ENCODE results near the gene NRP1.

NRP1 gene

DNA sequence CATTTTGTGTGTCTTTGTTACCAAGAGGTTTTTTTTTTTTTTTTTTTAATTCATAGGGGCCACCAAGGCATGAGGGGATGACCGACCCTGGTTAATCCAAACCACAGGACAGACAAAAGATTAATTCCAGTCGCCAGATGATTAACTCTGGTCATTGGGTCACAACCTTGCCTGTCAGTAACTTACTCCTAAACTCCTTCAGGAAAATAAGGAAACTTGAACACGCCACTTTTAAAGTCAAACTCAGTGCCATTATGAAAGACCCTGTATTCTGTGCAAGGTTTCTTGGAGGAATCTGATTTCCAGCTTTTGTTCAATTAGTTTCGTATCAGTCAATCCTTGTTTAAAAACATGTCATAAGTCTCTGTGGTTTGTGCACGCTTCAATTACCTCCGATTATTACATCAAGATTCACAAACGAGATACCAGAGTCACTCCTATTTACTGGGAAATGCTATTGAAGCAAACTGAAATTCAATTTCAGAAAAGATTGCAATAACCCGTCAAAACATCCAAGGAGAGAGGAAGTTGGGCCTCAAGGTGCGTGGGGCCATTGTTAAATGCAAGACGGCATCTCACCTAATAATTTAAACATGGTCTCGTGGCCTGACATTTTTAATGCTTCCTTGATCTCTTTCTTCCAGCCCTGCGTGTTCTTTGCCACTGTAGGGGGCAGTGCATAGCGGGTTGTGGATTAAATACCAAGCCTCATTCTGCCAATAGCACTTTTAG lies 44.0 kb downstream of the NRP1 start:
- no peak for DNase-seq (ENCODE audit: low read depth in 3 of 3)

DNA sequence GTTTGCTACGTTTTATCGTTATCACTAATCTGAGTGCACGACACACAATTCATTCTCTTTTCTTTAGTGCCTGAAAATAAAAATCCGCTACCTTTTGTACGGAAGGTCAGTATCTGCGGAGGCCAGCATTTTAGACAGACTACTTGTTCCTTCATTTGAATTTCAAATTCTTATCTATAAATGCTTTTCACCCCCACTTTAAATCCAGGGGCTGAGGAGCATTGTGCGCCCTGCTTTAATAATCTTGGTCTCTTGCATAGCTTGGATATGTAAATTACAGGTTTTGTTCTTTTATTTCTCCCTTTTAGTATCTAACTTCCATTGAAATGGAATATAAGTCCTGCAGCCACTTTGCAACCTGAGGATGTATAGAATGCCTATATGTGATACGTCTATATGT lies 44.7 kb downstream of the NRP1 start:
- no peak for DNase-seq (ENCODE audit: low read depth in 3 of 3)

DNA sequence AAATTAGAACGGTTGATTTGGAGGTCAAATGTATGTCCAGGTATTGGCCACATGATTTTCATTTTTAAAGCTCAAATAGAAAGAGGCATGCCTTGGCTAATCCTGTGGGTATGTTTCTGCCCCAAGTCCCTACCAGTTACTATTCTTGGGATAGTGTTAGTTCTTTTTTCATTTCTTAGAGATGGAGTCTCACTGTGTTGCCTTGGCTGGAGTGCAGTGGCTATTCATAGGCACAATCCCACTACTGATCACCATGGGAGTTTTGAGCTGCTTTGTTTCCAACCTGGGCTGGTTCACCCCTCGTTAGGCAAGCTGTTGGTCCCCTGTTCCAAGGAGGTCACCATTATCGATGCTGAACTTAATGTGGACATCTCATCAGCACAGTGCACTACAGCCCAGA lies 46.3 kb downstream of the NRP1 start:
- DNase-seq (ENCODE audit: low read depth in 3 of 3): no peak

DNA sequence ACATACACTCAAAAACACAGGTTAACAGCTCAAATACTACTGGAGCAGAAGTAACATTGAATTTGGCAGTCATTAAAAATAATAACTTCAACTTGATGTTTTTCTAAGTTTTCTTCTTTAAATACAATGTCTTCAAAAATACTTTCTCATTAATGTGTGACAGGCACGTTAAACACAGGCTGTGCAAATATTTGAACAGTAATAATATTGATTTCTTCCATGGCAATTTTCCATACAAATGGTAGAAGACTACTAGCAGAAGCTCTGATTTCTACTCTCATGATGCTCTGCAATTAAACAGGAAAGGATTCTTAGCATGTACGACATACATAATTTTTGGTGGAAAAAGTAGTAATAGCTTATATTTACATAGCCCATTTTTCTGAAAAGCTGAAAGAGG lies 47.4 kb downstream of the NRP1 start:
- no peak for DNase-seq (ENCODE audit: low read depth in 3 of 3)

DNA sequence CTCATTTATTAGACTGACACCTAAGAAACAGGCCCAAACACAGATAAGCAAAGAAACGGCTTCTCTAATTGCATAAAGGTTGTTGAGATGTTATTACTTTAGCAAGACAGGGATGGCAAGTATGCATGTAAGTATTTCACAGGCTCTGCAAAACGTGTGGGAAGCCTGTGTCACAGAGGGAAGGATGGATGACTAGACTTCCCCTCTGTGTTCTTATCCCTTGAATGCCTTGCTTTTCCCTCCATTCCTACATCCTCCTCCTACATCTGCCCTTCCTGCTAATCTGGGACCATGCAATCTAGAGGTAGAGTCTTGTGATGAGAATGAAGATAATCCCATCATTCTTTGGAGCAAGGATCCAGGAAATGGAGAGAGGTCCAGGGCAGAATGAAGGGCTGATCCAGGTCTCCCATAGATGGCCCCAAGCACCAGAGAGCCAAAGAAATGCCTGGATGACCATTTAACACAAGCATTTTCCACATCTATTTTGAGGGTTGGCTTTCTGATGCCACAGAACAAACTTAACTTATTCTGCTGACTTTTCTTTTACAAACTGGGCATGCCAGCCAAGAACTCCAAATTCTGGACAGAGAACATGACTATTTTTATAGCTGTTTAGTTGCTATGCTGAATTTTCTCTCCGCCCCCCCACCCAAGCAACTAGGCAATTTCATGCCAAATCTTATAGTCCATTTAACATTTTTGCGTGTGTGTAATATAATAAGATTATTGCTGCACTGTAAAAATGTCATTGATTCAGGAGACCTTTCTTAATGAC lies 48.1 kb downstream of the NRP1 start:
- no peak for DNase-seq (ENCODE audit: low read depth in 3 of 3)

DNA sequence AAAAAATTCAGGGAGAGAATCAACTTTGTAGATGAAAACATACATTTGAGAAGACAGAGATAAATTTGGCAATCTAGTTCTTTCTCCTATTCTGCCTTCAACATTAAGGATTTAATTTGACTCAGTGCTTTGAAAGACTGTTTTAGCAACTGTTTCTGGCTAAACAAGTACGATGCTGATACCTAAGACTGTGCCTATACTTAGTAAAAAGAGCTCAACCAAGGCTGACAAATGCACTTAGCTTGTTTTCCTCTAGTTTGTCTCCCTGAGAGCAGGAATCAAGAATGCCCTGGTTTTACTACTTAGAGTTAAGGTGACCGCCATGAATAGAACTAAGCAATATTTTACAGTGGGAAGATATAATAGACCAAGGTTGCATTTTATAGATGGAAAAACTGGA lies 49.5 kb downstream of the NRP1 start:
- no peak for DNase-seq (ENCODE audit: low read depth in 3 of 3)

DNA sequence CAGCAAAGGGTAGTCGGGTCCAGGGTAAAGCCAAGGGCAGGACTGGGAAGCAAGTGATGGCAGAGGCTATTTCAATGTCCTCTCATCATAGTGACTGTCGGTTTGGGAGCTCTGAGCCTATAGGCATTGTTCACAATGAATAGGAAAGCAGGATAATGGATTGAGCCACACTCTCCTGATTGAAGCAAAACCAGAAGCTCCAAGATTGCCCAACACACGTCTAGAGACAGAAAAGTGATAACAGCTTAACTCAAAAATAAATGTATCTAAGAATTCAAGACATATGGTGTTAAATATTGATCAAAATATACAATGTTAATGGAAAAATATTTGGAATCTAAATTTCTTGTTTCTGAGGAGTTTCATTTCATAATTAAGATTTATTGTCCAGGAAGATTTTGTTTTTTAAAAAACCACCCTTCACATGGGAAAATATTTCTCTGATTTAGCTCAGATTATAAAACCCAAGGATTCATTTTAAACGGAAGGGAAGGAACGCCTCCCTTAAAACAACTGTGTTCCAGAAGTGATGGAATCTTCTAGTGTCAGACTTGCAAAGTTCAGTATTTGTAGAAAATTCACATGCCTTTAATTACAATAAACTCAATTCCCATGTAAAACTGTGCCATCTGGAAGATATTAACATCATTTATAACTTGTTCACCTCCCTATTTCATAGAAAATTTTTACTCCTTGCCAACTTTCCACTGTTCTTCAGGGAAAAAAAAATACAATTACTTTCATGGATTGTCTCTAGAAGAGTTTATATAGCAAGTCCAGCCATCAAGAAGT lies 54.5 kb downstream of the NRP1 start:
- no peak for DNase-seq (ENCODE audit: low read depth in 3 of 3)

DNA sequence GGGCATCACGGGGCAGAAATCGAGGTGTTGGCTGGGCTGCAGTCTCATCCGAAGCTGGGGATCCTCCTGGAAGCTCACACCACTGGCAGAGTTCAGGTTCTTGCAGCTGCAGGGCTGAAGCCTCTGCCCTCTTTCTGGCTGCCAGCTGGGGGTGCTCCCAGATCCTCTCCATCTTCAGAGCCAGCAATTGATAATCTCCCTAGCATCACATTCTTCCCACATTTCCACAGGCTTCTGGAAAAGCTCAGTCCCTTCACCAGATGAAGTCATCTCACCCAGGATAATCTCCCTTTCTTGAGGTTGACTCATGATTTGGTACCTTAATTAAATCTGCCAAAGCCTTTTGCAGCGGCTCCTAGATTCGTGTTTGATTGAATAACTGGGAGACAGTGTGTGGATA lies 55.2 kb downstream of the NRP1 start:
- DNase-seq (ENCODE audit: low read depth in 3 of 3): no peak

DNA sequence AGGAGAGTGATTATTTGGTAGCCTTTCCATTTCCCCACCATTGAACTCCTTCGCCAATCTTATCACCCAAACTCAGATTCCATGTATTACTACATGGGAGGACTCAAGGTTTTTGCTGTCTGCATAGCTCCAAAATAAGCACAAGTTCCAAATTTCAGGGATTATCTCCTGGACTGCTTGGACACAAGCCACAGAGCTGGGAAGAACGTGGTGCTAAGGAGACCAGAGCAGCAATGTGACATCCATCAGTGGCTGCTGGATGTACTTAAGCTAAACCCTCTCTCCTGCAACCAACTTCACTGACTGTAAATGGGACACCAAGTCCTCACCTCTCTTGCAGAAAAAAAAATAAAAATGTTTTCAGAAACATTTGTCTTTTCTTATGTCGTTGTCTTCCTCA lies 56.3 kb downstream of the NRP1 start:
- DNase-seq (ENCODE audit: low read depth in 3 of 3): no peak

DNA sequence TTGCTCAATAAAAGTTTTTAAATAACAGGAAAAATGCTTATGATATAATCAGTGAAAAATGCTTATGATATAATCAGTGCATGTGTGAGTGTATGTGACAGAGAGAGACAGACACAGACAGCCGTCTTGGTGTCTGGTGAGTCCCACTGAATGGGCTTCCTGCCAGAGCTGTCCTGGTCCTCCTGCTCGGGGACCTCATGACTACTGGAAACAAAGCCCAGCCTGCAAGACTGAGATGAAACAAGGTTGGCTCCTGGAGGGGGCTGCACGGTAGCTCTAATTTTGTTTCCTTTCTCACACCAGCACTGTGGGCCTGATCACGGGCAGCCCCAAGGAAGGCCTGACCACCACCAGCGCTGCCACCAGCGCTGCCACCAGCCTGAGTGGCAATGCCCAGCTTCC lies 57.3 kb downstream of the NRP1 start:
- DNase-seq (ENCODE audit: low read depth in 3 of 3): no peak

DNA sequence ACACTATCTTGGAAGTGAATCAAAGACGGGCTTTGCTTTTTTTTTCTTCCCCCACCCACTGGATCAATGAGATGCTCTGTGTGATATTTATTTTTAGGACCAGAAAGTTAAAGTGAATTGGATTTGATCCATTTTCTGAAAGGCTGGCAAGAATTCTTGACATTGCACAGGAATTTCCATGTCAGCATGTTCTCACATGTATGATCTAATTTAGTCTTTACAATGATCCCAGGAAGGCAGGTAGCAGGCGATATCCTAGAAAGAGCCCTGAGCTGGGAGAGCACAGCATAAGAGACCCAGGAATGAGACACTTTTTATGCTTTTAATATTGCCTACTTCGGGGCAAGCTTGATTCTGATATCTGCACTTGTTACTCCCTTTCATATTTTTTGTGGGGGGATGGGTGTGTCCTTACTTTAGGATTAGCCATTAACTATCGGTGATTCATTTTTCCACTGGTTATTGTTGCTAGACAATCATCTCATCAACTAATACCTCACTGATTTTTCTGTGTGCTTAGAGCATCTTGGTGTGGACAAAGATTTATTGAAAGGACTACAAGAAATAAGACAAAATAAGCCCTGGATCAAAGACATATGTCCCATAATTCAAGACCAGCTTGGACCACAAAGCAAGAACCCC lies 58.1 kb downstream of the NRP1 start:
- no peak for DNase-seq (ENCODE audit: low read depth in 3 of 3)

DNA sequence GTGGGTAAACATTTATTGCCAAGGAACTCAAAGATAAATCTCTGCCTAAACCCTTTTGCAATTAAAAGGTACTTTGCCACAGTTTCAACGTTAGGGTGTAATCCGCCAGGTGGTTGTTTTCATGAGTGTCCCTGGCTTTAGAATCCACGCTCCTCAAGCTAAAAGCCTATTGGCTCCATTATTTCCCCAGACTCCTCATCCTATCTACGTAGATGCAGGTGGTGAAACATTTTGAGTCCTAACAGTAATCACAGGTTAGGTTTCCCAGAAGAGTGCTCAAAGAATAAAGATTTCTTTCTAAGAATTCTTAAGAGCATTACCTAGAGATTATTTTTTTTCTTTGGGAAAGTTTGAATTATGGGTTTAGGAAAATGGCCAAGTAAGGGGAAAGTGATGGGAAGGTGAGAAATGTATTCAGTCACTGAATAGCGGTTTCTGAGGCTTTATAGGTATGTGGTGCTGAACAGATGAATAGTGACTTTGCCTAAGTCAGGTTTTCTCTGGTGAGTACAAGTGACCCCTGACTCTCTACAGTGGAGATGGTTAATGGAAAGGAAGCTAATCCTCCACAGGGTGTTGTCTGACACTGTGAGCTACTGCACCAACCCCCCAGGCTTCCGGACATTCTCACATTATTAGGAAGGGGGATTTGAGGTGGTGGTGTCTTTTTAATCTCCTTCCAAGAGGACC lies 60.2 kb downstream of the NRP1 start:
- DNase-seq (ENCODE audit: low read depth in 3 of 3): no peak

DNA sequence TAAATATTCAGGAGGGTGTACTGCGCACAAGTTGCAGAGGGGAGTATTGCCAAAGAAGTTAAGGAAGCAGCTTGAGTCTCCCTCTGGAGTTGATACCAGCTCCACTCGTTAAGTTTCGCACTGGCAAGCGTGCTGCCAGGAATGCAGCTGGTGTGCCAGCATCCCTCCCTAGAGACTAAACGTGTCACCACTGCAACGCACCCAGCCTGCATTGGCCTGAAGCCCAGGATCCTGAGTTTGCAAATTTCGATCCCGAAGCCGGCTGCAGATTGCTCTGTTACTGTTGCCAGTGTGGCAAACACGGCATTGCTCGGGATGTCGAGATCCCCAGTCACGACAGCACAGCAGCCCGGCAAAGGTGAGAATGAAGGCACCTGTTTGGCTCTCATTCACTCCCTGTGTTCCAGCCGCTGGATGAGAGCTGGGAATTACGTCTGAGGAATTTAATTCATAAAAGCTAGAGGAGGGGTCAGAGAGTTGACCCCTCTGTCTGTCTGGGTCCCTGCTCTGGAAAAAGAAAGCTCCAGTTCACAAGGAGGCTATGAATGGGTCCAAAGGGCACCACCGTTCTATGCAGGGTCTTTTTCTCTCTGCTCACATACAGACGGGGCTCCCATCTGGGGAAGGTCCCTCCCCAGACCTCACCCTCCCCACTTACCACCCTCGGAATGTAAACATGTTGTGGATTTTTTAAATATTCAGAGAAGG lies 61.0 kb downstream of the NRP1 start:
- no peak for DNase-seq (ENCODE audit: low read depth in 3 of 3)

DNA sequence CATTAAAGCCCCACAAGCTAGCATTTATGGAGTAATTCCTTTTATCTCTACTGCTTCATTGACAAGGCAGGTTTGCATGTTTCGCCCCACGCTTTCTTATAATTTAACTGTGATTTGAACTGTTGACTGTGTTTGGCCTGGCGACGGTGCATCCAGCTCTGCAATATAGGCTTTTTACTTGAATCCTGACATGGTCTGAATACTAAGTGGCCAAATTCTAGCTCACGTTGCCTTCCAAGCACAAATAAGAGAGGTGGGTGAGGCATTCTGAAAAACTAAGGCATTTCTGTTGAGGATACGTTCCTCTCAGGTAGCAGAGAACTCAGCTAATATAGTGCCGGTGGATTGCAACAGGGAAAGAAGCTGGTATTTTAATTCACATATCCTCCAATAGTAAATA lies 61.8 kb downstream of the NRP1 start:
- DNase-seq (ENCODE audit: low read depth in 3 of 3): no peak

DNA sequence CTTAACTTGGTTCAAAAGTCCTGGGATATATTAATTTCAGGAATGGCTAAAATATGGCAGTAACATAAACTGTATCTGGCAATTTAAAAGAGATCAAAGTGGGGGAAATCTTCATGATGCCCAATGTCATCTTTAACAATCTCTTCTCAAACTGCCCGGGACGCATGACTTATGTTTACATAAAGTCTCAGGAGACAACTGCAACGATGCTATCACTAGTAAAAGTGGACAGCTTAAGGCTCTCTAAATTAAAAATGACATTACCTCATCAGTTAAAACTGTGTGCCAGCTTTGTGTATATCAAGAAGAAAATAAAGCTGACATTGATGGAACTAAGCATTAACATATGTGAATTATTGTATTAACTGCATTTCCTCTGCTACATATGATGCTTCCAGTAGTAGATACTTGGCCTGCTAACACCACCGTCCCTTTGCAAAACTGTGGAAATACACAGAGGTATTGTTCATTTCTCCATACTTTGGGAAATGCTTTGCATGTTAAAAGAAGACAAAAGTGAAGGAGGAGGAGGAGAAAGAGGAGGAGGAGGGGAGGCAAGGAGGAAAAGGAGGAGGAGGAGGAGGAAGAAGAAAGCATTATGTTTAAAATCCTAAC lies 62.4 kb downstream of the NRP1 start:
- DNase-seq (ENCODE audit: low read depth in 3 of 3): no peak

DNA sequence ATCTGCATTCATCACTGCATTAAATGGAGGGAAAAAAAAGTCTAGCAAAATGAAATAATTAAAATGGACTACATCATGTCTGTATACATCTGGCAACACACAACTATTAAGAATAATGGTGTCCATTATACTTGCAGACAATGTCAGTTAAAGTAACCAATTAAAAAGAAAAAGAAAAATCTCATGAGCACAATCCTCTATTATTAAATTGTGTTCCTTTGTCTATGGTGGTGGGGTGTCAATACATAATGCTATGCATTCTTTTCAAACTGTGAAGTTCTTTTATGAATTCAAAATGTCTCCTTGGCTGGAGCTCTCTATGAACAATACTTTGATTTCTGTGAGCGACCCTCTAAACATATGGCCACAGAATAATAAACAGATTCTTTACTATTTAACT lies 63.5 kb downstream of the NRP1 start:
- no peak for DNase-seq (ENCODE audit: low read depth in 3 of 3)

DNA sequence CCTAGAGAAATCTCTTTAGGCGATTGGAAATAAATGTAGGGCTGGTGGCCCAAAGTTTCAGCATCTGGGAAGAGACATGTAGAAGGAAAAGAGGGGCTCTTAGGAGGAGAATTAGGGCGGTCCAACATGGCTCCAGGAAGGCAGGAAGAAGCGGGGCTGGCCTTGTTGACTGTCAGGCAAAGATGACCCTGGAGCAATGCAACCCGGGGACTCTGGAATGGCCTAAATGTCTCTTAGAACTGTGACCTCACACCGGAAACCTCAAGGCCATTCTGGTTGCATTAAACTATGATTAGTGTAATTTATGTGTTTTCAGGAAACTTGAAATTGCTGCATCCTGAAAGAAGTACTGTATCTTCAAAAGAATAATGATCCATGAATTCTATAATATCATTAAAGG lies 66.8 kb downstream of the NRP1 start:
- DNase-seq (ENCODE audit: low read depth in 3 of 3): no peak

DNA sequence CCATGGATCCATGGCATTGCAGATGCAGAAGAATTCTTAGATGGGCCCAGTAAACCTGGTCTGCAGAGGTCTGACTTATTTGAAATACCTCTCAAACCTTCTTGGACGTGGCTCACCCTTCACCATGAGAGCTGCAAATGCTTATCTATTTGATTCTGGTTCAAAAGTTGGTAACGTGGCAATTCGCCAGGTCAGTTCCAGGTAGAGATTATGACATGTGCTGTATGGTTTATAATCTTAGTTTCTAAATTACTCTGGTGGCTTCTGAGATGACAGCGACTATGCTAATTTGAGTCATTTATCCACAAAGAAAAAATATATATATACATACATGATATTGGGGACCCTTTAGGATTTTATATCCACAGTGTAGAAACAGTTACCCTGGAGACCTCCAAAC lies 68.8 kb downstream of the NRP1 start:
- no peak for DNase-seq (ENCODE audit: low read depth in 3 of 3)

DNA sequence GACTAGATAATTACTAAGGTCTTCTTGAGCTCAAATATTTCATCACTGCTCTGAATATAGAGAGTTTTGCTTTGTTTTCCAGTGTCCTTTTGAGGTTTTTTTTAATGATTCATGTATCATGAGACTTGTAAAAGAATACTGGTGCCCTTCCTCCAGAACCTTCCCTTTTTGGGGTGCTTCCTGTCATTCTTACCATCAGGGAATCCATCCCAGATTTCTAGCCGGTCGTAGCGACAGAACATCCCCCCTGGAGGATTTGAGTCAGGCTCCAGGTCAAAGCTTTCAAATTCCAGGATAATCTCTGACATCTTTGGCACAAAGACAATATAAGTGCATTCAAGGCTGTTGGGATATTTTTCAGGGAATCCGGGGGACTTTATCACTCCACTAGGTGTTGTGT lies 71.0 kb downstream of the NRP1 start:
- DNase-seq (ENCODE audit: low read depth in 3 of 3): no peak

DNA sequence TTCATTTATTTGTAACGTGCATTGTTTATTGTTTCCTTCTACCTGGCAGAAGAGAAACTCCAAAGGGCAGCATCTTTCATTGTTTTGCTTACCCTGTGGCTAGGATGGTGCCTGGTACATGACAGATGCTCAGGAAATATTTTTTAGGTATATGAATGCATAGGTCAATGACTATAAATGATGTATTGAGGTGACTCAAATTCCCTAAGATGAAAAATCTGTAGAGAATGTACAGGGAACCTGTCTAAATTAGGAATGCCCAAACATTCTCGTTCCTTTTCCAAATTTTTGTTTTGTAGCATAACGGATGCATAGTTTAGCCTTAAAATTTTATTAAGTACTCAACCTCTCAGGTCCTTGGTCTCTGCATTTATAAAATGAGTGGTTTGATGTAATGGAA lies 71.6 kb downstream of the NRP1 start:
- DNase-seq (ENCODE audit: low read depth in 3 of 3): no peak

Data from stimulated activated CD4-positive, alpha-beta T cell treated with anti-CD3 and anti-CD28 coated beads, TNF-alpha, amount 100 ng/mL, for 4 hours (primary cell).